ENCODE results near the gene TTC13. TPM values are rescaled to one million over a fixed set of nuclear protein-coding genes. Genes with fewer than 3 reads are reported as not detected.

TTC13 gene
- total RNA-seq, 1 experiment from 2014 or later: 35.2 TPM

GRCh38 chr1:230957580-230957989 lies 21.1 kb downstream of the TTC13 start:
- no peak overlapping the region for H3K4me3 Mint-ChIP-seq (ENCODE audit: unreplicated experiment)
- H3K36me3 Mint-ChIP-seq (ENCODE audit: insufficient read depth, unreplicated experiment): peaks cover 54% of the 10 kb centered on the region
- POLR2A ChIA-PET: interaction anchor here (0.6 to 1.2 kb wide), 2 partner anchors 16 to 462 kb away, joined by 3 to 6 read pairs; no protein-coding TSS in a partner anchor
- H3K4me1 Mint-ChIP-seq (ENCODE audit: insufficient read depth, unreplicated experiment): no peaks in the 10 kb centered on the region
- no peak for DNase-seq (ENCODE audit: unreplicated experiment)
- CTCF ChIA-PET: interaction anchor here (0.7 to 1.9 kb wide), 6 partner anchors 14 to 254 kb away, joined by 3 to 5 read pairs (median 4); no protein-coding TSS in a partner anchor
- TF ChIP-seq CTCF (IDR thresholded peaks at IDR 0.05; ENCODE audit: unreplicated experiment): no peak
- H3K27me3 Mint-ChIP-seq (ENCODE audit: insufficient read depth, unreplicated experiment): no peaks in the 10 kb centered on the region
- BruUV-seq (replicated peaks): no TSS peak
- intact Hi-C loops (cut with micrococcal nuclease): no loop called here
- H3K27ac Mint-ChIP-seq (ENCODE audit: low read depth, unreplicated experiment): no peak overlapping the region
- no peaks in the 10 kb centered on the region for H3K9me3 Mint-ChIP-seq (ENCODE audit: unreplicated experiment)

- ChIA-PET POLR2A (interaction anchor here (0.8 to 1.1 kb wide), 2 partner anchors 26 to 292 kb away, joined by 3 to 5 read pairs; no protein-coding TSS in a partner anchor), CTCF (interaction anchor here (0.6 to 1.7 kb wide), 4 partner anchors 10 to 1370 kb away, joined by 3 to 9 read pairs (median 4); no protein-coding TSS in a partner anchor)
- intact Hi-C loops (cut with micrococcal nuclease): no loop called here
- no TSS peak for BruUV-seq (replicated peaks)
- Mint-ChIP-seq H3K27me3 (ENCODE audit: insufficient read depth, unreplicated experiment) (no peaks in the 10 kb centered on the region), H3K36me3 (ENCODE audit: insufficient read depth, unreplicated experiment) (peaks cover 37% of the 10 kb centered on the region), H3K4me1 (ENCODE audit: insufficient read depth, unreplicated experiment) (no peaks in the 10 kb centered on the region), H3K4me3 (ENCODE audit: unreplicated experiment) (no peak overlapping the region), H3K9me3 (ENCODE audit: unreplicated experiment) (no peaks in the 10 kb centered on the region), H3K27ac (ENCODE audit: low read depth, unreplicated experiment) (no peak overlapping the region)
- TF ChIP-seq CTCF (IDR thresholded peaks at IDR 0.05; ENCODE audit: unreplicated experiment): no peak
- no peak for DNase-seq (ENCODE audit: unreplicated experiment)
Measured at GRCh38 chr1:230950404-230950803, 28.3 kb downstream of the TTC13 start.

- H3K27ac Mint-ChIP-seq (ENCODE audit: low read depth, unreplicated experiment): no peak overlapping the region
- ChIA-PET CTCF (interaction anchor here (0.6 to 1.8 kb wide), 4 partner anchors 8 to 259 kb away, joined by 3 to 4 read pairs (median 3); no protein-coding TSS in a partner anchor), POLR2A (no interaction called here)
- TF ChIP-seq CTCF (IDR thresholded peaks at IDR 0.05; ENCODE audit: unreplicated experiment): no peak
- BruUV-seq (replicated peaks): no TSS peak
- H3K9me3 Mint-ChIP-seq (ENCODE audit: unreplicated experiment): no peaks in the 10 kb centered on the region
- H3K27me3 Mint-ChIP-seq (ENCODE audit: insufficient read depth, unreplicated experiment): no peaks in the 10 kb centered on the region
- H3K36me3 Mint-ChIP-seq (ENCODE audit: insufficient read depth, unreplicated experiment): peaks cover 35% of the 10 kb centered on the region
- H3K4me3 Mint-ChIP-seq (ENCODE audit: unreplicated experiment): no peak overlapping the region
- H3K4me1 Mint-ChIP-seq (ENCODE audit: insufficient read depth, unreplicated experiment): no peaks in the 10 kb centered on the region
- DNase-seq (ENCODE audit: unreplicated experiment): no peak
- intact Hi-C loops (cut with micrococcal nuclease): no loop called here
Measured at GRCh38 chr1:230948903-230949302, 29.8 kb downstream of the TTC13 start.

GRCh38 chr1:230948301-230948700 lies 30.4 kb downstream of the TTC13 start:
- H3K4me1 Mint-ChIP-seq (ENCODE audit: insufficient read depth, unreplicated experiment): no peaks in the 10 kb centered on the region
- CTCF ChIA-PET: interaction anchor here (1.0 to 1.8 kb wide), 3 partner anchors 13 to 260 kb away, joined by 3 to 4 read pairs (median 3); no protein-coding TSS in a partner anchor
- H3K27ac Mint-ChIP-seq (ENCODE audit: low read depth, unreplicated experiment): no peak overlapping the region

More at GRCh38 chr1:230948301-230948700, 30.4 kb downstream of the TTC13 start:
- no peaks in the 10 kb centered on the region for H3K9me3 Mint-ChIP-seq (ENCODE audit: unreplicated experiment)
- H3K27me3 Mint-ChIP-seq (ENCODE audit: insufficient read depth, unreplicated experiment): no peaks in the 10 kb centered on the region
- POLR2A ChIA-PET: no interaction called here
- H3K4me3 Mint-ChIP-seq (ENCODE audit: unreplicated experiment): no peak overlapping the region
- intact Hi-C loops (cut with micrococcal nuclease): no loop called here
- no peak for DNase-seq (ENCODE audit: unreplicated experiment)
- no TSS peak for BruUV-seq (replicated peaks)
- no peak for TF ChIP-seq CTCF (IDR thresholded peaks at IDR 0.05; ENCODE audit: unreplicated experiment)
- peaks cover 30% of the 10 kb centered on the region for H3K36me3 Mint-ChIP-seq (ENCODE audit: insufficient read depth, unreplicated experiment)
